Measurements from ENCODE around the gene KRT77.

KRT77 gene

GRCh38 chr12:52699373-52699772, 4.0 kb downstream of the KRT77 start:
- DNase-seq (ENCODE audit: extremely low spot score): no peak
- ChIA-PET CTCF (no interaction called here), POLR2A (no interaction called here)
- no peak for TF ChIP-seq CTBP1 (IDR thresholded peaks at IDR 0.05; ENCODE audit: borderline replicate concordance)
- no peak for TF ChIP-seq TARDBP (IDR thresholded peaks at IDR 0.05)
- no peak for TF ChIP-seq L3MBTL2 (conservative IDR thresholded peaks at IDR 0.05)
- no peak for TF ChIP-seq FOXK2 (IDR thresholded peaks at IDR 0.05)
- no peak for TF ChIP-seq PKNOX1 (IDR thresholded peaks at IDR 0.05)
- no peak for TF ChIP-seq ZNF384 (IDR thresholded peaks at IDR 0.05)
- TF ChIP-seq BHLHE40 (IDR thresholded peaks at IDR 0.05; ENCODE audit: borderline replicate concordance): no peak
- TF ChIP-seq ARNT (IDR thresholded peaks at IDR 0.05): no peak
- no peak for TF ChIP-seq LEF1 (IDR thresholded peaks at IDR 0.05; ENCODE audit: borderline replicate concordance)
- no peak for TF ChIP-seq SUZ12 (IDR thresholded peaks at IDR 0.05)
- no peak for TF ChIP-seq NFRKB (IDR thresholded peaks at IDR 0.05)
- no peak for TF ChIP-seq FOXA1 (IDR thresholded peaks at IDR 0.05)
- TF ChIP-seq HDGF (IDR thresholded peaks at IDR 0.05; ENCODE audit: borderline replicate concordance): no peak

GRCh38 chr12:52698651-52699340, 4.5 kb downstream of the KRT77 start:
- ChIA-PET CTCF (interaction anchor here (0.6 kb wide), 1 partner anchor 11 kb away, joined by 3 read pairs; no protein-coding TSS in a partner anchor), POLR2A (no interaction called here)
- no peak for TF ChIP-seq NFRKB (IDR thresholded peaks at IDR 0.05)
- no peak for TF ChIP-seq FOXM1 (IDR thresholded peaks at IDR 0.05; ENCODE audit: borderline replicate concordance)
- no peak for TF ChIP-seq FOXA1 (IDR thresholded peaks at IDR 0.05)
- TF ChIP-seq ARNT (IDR thresholded peaks at IDR 0.05): no peak
- TF ChIP-seq FOXK2 (IDR thresholded peaks at IDR 0.05): no peak
- TF ChIP-seq L3MBTL2 (conservative IDR thresholded peaks at IDR 0.05): no peak
- TF ChIP-seq ZNF384 (IDR thresholded peaks at IDR 0.05): no peak
- TF ChIP-seq LEF1 (IDR thresholded peaks at IDR 0.05; ENCODE audit: borderline replicate concordance): no peak
- TF ChIP-seq TARDBP (IDR thresholded peaks at IDR 0.05): no peak
- no peak for TF ChIP-seq BHLHE40 (IDR thresholded peaks at IDR 0.05; ENCODE audit: borderline replicate concordance)
- no peak for TF ChIP-seq HDGF (IDR thresholded peaks at IDR 0.05; ENCODE audit: borderline replicate concordance)
- no peak for TF ChIP-seq CTBP1 (IDR thresholded peaks at IDR 0.05; ENCODE audit: borderline replicate concordance)
- DNase-seq (ENCODE audit: extremely low spot score): no peak

GRCh38 chr12:52697058-52697582, 6.2 kb downstream of the KRT77 start:
- ChIA-PET CTCF (no interaction called here), POLR2A (no interaction called here)
- TF ChIP-seq ZNF384 (IDR thresholded peaks at IDR 0.05) (no peak), L3MBTL2 (conservative IDR thresholded peaks at IDR 0.05) (no peak), SP1 (IDR thresholded peaks at IDR 0.05) (no peak), FOXA1 (IDR thresholded peaks at IDR 0.05) (no peak), TARDBP (IDR thresholded peaks at IDR 0.05) (no peak), NFRKB (IDR thresholded peaks at IDR 0.05) (no peak), LEF1 (IDR thresholded peaks at IDR 0.05; ENCODE audit: borderline replicate concordance) (no peak), ARNT (IDR thresholded peaks at IDR 0.05) (no peak), FOXM1 (IDR thresholded peaks at IDR 0.05; ENCODE audit: borderline replicate concordance) (no peak), SUZ12 (IDR thresholded peaks at IDR 0.05) (no peak), CTBP1 (IDR thresholded peaks at IDR 0.05; ENCODE audit: borderline replicate concordance) (no peak), HDGF (IDR thresholded peaks at IDR 0.05; ENCODE audit: borderline replicate concordance) (no peak), PKNOX1 (IDR thresholded peaks at IDR 0.05) (no peak), BHLHE40 (IDR thresholded peaks at IDR 0.05; ENCODE audit: borderline replicate concordance) (no peak)
- no peak for DNase-seq (ENCODE audit: extremely low spot score)

- TF ChIP-seq ELF4 (IDR thresholded peaks at IDR 0.05) (no peak), ZNF384 (IDR thresholded peaks at IDR 0.05) (no peak), PKNOX1 (IDR thresholded peaks at IDR 0.05) (no peak), LEF1 (IDR thresholded peaks at IDR 0.05; ENCODE audit: borderline replicate concordance) (no peak), TARDBP (IDR thresholded peaks at IDR 0.05) (no peak), SUZ12 (IDR thresholded peaks at IDR 0.05) (no peak), L3MBTL2 (conservative IDR thresholded peaks at IDR 0.05) (no peak), FOXA1 (IDR thresholded peaks at IDR 0.05) (no peak), FOXK2 (IDR thresholded peaks at IDR 0.05) (no peak), SP1 (IDR thresholded peaks at IDR 0.05) (no peak), FOXM1 (IDR thresholded peaks at IDR 0.05; ENCODE audit: borderline replicate concordance) (no peak), ARNT (IDR thresholded peaks at IDR 0.05) (no peak), NFRKB (IDR thresholded peaks at IDR 0.05) (no peak), HDGF (IDR thresholded peaks at IDR 0.05; ENCODE audit: borderline replicate concordance) (no peak), BHLHE40 (IDR thresholded peaks at IDR 0.05; ENCODE audit: borderline replicate concordance) (no peak), CTBP1 (IDR thresholded peaks at IDR 0.05; ENCODE audit: borderline replicate concordance) (no peak)
- CTCF ChIA-PET: no interaction called here
- POLR2A ChIA-PET: no interaction called here
These were observed 6.7 kb downstream of the KRT77 start for GRCh38 chr12:52696588-52696987.

GRCh38 chr12:52695039-52695438, 8.3 kb downstream of the KRT77 start:
- CTCF ChIA-PET: no interaction called here
- TF ChIP-seq FOXA1 (IDR thresholded peaks at IDR 0.05) (no peak), FOXM1 (IDR thresholded peaks at IDR 0.05; ENCODE audit: borderline replicate concordance) (no peak), ELF4 (IDR thresholded peaks at IDR 0.05) (no peak), SUZ12 (IDR thresholded peaks at IDR 0.05) (no peak), LEF1 (IDR thresholded peaks at IDR 0.05; ENCODE audit: borderline replicate concordance) (no peak)
- POLR2A ChIA-PET: no interaction called here

More at GRCh38 chr12:52696588-52696987, 6.7 kb downstream of the KRT77 start:
- no peak for DNase-seq (ENCODE audit: extremely low spot score)

GRCh38 chr12:52694151-52694550, 9.2 kb downstream of the KRT77 start:
- no peak for DNase-seq (ENCODE audit: extremely low spot score)
- POLR2A ChIA-PET: no interaction called here
- no peak for TF ChIP-seq SUZ12 (IDR thresholded peaks at IDR 0.05)
- TF ChIP-seq ELF4 (IDR thresholded peaks at IDR 0.05): no peak
- no peak for TF ChIP-seq CTBP1 (IDR thresholded peaks at IDR 0.05; ENCODE audit: borderline replicate concordance)
- TF ChIP-seq L3MBTL2 (conservative IDR thresholded peaks at IDR 0.05): no peak
- TF ChIP-seq SP1 (IDR thresholded peaks at IDR 0.05): no peak
- TF ChIP-seq PKNOX1 (IDR thresholded peaks at IDR 0.05): no peak
- TF ChIP-seq FOXM1 (IDR thresholded peaks at IDR 0.05; ENCODE audit: borderline replicate concordance): no peak
- no peak for TF ChIP-seq FOXK2 (IDR thresholded peaks at IDR 0.05)
- TF ChIP-seq TARDBP (IDR thresholded peaks at IDR 0.05): no peak
- no peak for TF ChIP-seq BHLHE40 (IDR thresholded peaks at IDR 0.05; ENCODE audit: borderline replicate concordance)
- TF ChIP-seq FOXA1 (IDR thresholded peaks at IDR 0.05): no peak
- CTCF ChIA-PET: no interaction called here

More at GRCh38 chr12:52695039-52695438, 8.3 kb downstream of the KRT77 start:
- DNase-seq (ENCODE audit: extremely low spot score): no peak
